GM12892 (cell line): ENCODE measurements around the gene TBC1D9B.

ENCODE experiments used
- DNase-seq: peaks from one replicate; pipeline ENCODE4 v3.0.0; 2011; ENCODE audit not compliant: insufficient read length
- FAIRE-seq: peaks from 2 replicates; lab custom pipeline; 2011; peaks lifted over from hg19 to GRCh38; lab: Jason Lieb, UNC
- POLR2A ChIP-seq: IDR thresholded peaks from 2 replicates; pipeline ENCODE4 v1.6.1; 2011; ENCODE audit warnings: low read depth, low read length, control low read depth
- POLR2AphosphoS5 ChIP-seq: IDR thresholded peaks from 2 replicates; pipeline ENCODE4 v1.6.1; 2011; ENCODE audit warnings: low read depth, low read length, control low read depth
- TAF1 ChIP-seq: IDR thresholded peaks from 2 replicates; pipeline ENCODE4 v1.6.1; 2011; ENCODE audit warnings: low read depth, mild to moderate bottlenecking, control low read depth, low read length, borderline replicate concordance

TBC1D9B gene

GRCh38 chr5:179812135-179812825 is 95.4 kb downstream of the TBC1D9B start:
- TF ChIP-seq POLR2A = no peak
- no peak for TF ChIP-seq TAF1
- TF ChIP-seq POLR2AphosphoS5 = no peak
- DNase-seq = no peak
- no peak for FAIRE-seq
